Measurements from ENCODE around the gene ZBTB8A.
"Not testable (repeated sequence)": the region's sequence is repeated elsewhere in the genome, so short reads cannot be mapped to it uniquely, and the experiment has no call there.

The ZBTB8A gene

GRCh38 chr1:32538887-32539583, at the start of gene ZBTB8A:
TSS of gene ZBTB8A (plus strand) at chr1:32539427. CDS start at chr1:32592932, 53,505 bp downstream.
- DNase-seq, result peak; percentile 29

- DNase-seq, result no peak
Measured at GRCh38 chr1:32489774-32490454, 49.3 kb upstream of the ZBTB8A start.

GRCh38 chr1:32491386-32491785, 47.8 kb upstream of the ZBTB8A start:
- no peak for DNase-seq

GRCh38 chr1:32494196-32494595, 45.0 kb upstream of the ZBTB8A start:
- DNase-seq, result no peak

GRCh38 chr1:32494711-32495337, 44.4 kb upstream of the ZBTB8A start:
- DNase-seq, result no peak

GRCh38 chr1:32496127-32496526, 43.1 kb upstream of the ZBTB8A start:
- no peak for DNase-seq

- no peak for DNase-seq
Measured at GRCh38 chr1:32498751-32499150, 40.5 kb upstream of the ZBTB8A start.

DNA sequence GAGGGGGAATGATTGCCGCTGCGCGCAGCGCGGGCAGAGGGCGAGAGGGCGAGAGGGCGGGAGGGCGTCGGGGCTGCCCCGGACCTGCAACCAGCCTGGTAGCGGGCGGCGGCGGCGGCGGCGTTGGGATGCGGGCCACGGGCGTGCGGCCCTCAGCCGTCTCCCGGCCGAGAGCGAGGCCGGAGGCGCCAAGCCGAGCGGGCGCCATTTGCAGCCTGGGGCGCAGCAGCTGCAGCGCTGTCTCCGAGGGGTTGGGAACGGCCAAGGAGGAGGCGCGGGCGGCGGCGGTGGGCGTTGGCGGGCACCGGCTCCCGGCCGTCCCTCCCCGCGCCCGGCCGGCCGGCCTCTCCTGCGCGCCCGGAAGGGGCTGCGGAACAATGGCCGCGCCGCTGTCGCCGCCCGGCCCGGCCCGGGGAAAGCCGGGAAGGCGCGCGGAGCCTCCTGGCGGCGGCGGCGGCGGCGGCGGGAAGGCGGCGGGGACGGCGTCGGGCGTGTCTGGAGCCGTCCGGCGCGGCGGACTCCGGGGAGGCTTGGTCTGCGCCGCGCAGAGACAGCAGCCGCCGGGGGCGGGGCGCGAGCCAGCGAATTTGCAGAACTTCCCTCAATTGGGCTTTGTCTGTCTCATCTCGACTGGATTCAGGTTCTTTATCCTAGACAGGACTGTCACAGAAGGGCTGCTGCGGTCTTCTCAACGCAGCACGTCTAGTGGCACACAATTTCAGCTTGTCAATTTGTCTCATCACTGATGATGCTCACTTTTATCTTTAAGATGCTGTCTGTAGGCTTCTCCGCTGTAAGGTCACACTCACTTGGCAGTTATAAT, 38.6 kb upstream of the ZBTB8A start:
- peak; percentile 49 for DNase-seq

GRCh38 chr1:32501865-32502264, 37.4 kb upstream of the ZBTB8A start:
- DNase-seq, result no peak

DNA sequence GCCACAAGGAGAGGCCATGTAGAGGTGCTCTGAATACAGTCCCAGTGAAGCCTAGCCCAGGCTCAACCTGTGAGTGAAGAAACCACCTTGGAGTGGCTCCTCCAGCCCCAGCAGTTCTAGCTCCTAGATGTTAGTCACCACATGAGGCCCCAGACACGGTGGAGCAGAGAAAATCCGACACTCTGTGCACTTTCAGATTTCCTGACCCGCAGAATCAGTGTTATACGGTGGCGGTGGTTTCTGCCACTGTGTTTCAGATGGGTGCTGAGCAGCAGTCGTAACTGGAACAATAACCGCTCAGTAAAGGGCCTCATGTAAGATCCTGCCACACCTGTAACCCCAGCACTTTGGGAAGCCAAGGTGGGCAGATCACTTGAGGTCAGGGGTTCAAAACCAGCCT, 36.1 kb upstream of the ZBTB8A start:
- no peak for DNase-seq

DNA sequence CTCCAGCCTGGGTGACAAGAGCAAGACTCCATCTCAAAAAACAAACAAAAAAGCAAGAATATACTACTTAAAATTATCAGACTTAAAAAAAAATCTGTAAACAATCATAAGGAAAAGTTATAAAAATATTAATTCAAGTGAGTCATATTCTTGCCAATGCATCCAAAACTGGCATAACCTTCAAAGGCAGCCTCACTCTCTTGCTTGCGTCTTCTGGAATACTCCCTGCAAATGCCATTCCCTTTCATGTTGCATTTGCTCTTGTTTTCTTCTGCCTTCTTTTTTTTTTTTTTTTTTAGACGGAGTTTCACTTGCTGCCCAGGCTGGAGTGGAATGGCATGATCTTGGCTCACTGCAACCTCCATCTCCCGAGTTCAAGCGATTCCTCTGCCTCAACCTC, 32.2 kb upstream of the ZBTB8A start:
- no peak for DNase-seq

GRCh38 chr1:32508761-32509160, 30.5 kb upstream of the ZBTB8A start:
- DNase-seq, result no peak

DNA sequence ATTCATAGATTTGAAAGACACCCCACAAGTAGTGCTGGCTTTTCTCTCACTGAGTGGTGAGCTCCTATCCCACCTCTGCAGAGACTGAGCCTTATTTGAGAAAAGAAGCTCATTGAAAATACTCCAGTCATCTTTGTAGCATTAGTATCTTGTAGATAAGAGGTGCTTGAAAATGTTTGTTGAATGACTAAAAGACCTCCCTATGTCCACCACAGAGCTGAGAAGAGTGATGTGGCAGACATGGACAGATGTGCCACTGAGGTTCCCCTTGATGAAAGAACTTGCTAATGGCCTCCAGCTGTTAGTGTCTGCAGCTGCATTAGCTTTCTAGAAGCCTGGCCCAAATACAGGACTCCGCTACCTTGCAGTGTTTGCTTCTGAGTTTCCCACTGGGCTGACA, 29.3 kb upstream of the ZBTB8A start:
- no peak for DNase-seq

- no peak for DNase-seq
Measured at GRCh38 chr1:32516402-32516801, 22.8 kb upstream of the ZBTB8A start.

GRCh38 chr1:32518976-32519375, 20.3 kb upstream of the ZBTB8A start:
- DNase-seq, result no peak

DNA sequence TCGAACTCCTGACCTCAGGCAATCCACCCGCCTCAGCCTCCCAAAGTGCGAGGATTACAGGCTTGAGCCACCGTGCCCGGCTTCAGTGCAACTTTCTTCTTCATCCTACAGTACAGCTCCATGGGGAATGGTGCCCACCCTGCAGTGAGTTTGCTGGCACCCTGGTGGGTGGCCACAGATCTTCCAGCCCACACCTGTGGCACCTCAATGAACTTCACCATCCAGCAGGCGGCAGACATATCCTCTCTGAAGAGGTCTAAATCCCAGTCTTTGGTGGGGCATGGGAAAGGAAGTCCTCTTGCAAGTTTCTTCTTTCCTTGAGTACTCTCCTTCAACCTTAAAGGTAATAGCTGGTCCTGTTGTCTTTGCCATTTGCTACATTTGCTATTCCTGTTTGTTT, 18.1 kb upstream of the ZBTB8A start:
- DNase-seq, result no peak

GRCh38 chr1:32525053-32525452, 14.2 kb upstream of the ZBTB8A start:
- no peak for DNase-seq

DNA sequence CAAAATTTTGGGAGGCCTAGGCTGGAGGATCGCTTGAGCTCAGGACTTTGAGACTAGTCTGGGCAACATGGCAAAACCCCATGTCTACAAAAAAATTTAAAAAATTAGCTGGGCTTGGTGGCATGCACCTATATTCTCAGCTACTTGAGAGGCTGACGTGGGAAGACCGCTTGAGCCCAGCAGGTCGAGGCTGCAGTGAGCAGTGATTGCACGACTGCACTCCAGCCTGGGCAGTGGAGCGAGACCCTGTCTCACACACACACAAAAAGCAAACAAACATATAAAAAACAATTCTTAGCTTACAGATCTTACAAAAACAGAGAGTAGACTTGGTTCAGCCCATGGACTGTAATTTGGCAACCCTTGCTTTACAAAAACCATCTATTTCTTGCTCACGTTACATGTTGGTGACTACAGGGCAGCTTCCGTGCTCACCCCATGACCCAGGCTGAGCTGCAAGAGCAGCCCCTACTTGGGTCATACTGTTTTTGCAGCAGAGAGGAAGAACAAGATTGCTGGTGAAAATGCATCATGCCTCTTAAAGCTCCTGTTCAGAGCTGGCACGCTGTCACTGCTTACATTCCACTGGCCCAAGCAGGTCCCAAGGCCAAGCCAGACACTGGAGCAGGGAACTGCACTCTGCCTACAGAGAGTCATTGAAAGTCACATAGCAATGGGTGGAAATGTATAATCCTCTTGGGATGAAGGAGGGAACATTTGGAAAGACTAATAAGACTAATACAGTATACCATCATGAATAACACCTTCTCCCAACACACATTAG, 13.4 kb upstream of the ZBTB8A start:
- DNase-seq, result no peak

GRCh38 chr1:32528550-32528949, 10.7 kb upstream of the ZBTB8A start:
- DNase-seq, result not testable (repeated sequence)

DNA sequence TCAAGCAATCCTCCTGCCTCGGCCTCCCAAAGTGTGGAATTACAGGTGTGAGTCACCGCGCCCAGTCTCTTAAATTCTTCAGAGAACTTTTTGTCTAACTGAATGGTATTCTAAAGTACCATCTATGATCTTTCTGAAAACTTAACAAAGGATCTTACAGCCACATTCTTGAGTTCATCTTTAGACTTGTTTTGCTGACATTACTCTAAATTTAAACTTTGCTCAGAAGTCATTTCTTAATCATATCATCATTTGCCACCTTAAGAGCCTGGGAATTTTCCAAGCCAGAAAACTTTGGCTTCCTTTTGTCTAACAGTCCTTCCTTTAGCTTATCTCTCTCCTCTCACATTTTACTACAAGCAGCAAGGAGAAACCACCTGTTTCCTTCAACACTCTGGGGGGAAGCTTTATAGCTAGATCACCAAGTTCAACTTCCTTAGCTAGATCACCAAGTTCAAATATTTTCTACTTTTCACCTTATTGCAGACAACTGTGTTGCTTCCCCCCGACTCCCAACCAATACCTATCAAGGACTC, 5.4 kb upstream of the ZBTB8A start:
- no peak for DNase-seq

DNA sequence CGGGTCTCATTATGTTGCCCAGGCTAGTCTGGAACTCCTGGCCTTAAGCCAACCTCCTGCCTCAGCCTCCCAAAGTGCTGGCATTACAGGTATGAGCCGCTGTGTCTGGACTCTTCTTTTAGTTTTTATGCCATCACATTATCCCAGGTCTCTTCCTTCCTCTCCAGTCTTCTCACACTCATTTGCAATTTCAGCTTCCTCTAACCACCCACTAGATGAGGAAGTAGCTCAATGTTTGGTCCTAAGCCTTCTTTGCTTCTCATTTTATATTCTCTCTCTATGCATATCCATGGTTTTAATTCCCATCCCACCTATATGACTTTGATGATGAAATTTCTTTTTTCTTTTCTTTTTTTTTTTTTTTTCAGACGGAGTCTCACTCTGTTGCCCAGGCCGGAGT, 3.1 kb upstream of the ZBTB8A start:
- DNase-seq, result no peak

- no peak for DNase-seq
Measured at GRCh38 chr1:32536764-32537163, 2.5 kb upstream of the ZBTB8A start.

Data from T1000 (cell line).